Measurements from ENCODE around the gene LGALS7B. TPM values are rescaled to one million over a fixed set of nuclear protein-coding genes. Genes with fewer than 3 reads are reported as not detected.
"Not testable (repeated sequence)": the region's sequence is repeated elsewhere in the genome, so short reads cannot be mapped to it uniquely, and the experiment has no call there.

Gene LGALS7B
- total RNA-seq, 1 donor from 2014 or later: 3.1 TPM

DNA sequence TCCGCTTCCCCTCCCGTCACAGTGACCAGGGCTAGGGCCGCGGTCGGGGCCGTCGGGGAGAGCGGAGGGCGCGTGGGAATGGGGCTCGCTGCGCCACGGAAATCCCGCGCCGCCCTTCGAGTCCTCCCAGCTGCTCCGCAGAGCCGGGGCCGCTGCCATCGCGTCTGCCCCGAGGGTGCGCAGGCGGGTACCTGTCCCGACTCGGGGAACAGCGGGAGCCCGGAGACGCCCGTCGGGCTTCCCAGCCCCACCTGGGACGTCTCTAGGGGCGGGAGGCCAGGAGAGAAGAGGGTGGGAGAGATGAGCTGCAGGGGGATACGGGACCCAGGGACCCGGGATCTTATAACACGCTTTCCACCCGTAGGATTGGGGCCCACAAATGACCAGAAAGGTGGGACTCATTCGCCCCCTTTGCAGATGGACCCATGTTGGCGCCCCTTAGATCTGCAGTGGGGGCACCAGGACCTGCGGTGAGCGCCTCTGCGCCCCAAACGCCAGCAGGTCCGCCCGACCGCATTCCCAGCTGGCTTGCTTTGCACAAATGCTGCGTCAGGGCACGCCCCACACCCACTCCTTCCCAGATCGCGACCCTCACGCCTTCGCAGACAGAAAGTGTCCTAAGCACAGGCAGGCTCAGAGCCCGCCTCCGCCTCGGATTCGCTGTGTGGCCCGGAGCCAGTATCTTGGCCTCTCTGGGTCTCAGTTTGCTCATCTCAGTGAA lies 18.6 kb upstream of the LGALS7B start:
- DNase-seq (ENCODE audit: low spot score): not testable (repeated sequence)

DNA sequence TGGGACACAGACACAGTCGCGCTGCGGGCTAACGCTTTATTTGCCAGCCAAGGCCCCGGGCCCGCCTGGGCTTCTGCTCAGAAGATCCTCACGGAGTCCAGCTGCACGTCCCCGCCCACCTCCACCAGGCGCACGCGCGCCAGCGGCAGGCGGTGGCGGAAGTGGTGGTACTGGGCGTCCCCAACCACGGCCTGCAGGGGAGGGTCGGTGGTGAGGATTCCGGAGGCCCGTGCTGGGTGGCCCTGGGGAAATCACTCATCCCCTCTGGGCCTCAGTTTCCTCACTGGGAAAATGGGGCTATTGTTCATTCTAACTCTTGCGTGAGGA lies 18.1 kb upstream of the LGALS7B start:
- not testable (repeated sequence) for DNase-seq (ENCODE audit: low spot score)

DNA sequence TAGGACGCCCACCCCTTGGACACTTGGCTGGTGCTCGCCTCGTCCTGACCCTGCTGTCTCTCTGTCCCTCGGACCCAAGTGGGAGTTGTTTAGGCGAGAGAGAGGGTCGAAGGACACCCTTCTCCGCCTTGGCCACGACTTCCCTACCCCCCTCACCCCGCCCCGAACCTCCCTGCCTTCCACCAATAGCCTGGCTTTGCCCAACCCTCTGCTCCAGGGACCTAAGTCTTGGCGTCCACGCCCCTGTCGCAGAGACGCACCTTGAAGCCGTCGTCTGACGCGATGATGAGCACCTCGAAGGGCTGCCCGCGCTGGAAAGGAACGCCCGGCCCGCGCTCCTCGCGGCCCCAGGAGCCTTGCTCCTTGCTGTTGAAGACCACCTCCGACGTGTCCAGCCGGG lies 17.4 kb upstream of the LGALS7B start:
- DNase-seq (ENCODE audit: low spot score): not testable (repeated sequence)

DNA sequence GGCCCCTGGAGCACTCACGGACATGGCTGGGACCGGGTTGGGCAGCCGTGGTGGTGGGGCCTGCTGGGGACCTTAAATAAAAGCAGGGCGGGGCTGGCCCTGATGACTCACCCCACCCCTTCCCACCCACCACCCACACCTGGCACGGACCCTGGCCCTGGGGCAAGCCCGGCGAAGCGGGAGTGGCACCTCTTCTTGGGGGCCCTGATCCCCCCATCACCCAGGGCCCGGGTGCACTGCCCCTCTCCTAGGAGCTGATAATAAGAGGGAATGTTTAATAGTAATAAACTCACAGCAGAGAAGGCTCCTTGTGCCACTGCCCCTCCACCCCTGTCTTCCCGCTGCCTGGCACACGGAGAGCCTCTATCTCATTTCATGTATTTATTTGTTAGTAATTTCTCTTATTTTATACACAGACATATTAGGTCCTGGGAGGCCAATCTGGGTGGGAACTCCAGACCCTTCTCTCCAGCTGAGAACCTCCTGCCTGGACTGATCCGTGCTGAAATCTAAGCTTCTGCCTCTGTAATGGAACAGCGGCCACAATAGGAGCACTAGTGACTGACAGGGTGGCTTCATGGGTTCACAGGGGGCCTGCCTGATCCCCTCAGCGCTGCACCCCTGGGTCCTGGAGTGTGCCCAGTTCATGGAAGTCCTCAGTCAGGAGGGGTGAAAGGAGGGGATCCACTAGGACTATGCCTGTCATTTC lies 15.4 kb upstream of the LGALS7B start, which contains the start of gene LGALS7:
LGALS7 (minus strand) TSS at position 49 of the 709 bp plus-strand sequence; CDS start at position 24, 25 bp downstream.
- no peak for DNase-seq (ENCODE audit: low spot score)

DNA sequence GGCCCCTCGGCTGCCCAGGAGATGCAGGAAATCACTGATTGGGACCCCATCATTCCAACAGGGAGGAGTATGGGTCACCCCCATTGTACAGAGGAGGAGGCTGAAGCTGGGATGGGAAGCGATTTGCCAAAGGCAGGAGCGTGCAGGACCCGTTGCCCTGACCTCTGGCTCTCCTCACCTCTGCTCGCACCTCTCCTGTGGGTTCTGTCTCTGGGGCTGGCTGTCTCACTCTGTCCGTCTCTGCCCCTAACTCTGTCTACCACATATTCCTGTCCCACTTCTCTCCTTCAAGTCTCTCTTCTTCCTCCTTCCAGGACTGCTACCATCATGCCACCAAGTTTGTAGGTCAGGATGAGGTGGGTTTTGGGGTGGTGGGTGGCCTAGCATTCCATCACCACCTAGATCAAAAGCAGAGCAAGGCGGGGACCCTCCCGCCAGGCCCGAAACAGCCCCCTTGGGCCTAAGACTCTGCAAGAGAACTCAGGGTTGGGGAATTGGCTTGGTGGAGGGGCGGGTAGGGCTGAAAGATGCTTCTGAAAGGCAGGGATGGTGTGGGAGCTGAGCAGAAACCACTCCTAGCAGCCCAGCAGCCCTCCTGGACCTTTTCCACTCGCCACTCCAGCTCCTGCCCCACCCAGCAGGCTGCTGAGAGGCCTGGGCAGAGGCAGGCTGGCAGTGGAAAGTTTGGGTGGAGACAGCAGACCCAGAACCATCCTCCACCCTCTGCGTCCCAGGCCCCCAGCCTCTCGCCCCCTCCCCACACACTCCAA lies 14.6 kb upstream of the LGALS7B start:
- no peak for DNase-seq (ENCODE audit: low spot score)

DNA sequence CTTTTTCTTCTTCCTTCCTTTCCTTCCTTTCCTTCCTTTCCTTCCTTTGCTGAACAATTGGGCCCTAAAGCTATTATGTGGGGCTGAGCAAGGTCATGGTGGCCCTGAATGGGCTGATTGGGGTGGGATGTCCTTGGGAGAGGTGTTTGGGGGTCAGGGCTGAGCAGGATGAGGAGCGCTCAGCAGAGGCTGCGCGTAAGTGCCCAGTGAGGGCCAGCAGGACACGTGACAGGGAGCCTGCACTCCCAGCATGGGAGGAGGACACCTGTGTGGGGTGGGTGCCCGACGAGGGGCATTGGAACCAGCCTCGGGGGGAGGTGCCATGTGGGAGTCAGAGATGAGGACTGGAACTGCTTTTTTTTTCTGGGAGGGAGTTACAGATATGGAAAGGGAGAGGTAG lies 10.3 kb upstream of the LGALS7B start:
- no peak for DNase-seq (ENCODE audit: low spot score)

DNA sequence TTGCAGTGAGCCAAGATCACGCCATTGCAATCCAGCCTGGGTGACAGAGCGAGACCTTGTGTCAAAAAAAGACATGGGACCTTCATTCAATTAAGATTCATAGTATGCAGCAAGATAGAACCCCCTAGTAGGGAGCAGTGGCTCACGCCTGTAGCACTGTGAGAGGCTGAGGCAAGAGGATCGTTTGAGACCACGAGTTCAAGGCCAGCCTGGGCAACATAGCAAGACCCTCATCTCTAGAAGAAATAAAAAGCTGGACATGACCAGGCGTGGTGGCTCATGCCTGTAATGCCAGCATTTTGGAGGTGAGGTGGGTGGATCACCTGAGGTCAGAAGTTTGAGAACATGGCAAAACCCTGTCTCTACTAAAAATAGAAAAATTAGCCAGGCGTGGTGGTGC lies 8.6 kb upstream of the LGALS7B start:
- no peak for DNase-seq (ENCODE audit: low spot score)

DNA sequence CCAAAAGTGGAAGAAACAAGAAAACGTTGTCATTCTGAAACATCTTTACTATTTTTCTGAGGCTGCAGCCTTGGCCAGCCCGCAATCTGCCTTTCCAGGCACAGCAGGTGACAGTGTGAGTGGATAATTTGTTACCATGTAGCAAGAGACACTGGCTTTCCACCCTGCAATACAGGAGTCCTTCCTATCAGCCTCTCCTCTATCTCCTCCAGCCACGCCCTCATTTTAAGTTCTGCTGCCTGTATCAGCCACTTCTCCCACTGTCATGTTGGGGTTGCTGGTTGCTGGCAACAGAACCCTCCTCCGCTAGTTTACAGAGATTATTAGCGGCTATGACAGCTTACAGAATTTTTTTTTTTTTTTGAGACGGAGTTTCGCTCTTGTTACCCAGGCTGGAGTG lies 7.9 kb upstream of the LGALS7B start:
- DNase-seq (ENCODE audit: low spot score): no peak

DNA sequence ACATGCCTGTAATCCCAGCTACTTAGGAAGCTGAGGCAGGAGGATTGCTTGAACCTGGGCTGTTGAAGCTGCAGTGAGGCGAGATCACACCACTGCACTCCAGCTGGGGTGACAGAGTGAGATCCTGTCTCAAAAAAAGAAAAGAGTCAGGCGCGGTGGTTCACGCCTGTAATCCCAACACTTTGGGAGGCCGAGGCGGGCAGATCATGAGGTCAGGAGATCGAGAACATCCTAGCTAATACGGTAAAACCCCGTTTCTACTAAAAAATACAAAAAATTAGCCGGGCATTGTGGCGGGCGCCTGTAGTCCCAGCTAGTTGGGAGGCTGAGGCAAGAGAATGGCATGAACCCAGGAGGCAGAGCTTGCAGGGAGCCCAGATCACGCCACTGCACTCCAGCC lies 6.8 kb upstream of the LGALS7B start:
- DNase-seq (ENCODE audit: low spot score): not testable (repeated sequence)

DNA sequence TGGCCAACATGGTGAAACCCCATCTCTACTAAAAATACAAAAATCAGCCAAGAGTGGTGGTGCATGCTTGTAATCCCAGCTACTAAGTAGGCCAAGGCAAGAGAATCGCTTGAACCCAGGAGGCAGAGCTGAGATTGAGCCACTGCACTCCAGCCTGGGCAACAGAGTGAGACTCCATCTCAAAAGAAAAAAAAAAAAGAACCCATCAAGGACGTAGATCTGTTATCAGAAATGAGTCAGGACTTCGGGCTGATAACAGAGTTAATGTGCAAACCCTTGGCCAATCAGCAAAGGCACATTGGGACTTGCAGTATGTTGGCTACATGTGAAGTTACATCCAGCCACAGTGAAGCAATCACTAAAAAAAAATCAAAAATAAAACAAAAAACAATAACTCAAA lies 4.8 kb upstream of the LGALS7B start:
- peak; percentile 54 for DNase-seq (ENCODE audit: low spot score)

DNA sequence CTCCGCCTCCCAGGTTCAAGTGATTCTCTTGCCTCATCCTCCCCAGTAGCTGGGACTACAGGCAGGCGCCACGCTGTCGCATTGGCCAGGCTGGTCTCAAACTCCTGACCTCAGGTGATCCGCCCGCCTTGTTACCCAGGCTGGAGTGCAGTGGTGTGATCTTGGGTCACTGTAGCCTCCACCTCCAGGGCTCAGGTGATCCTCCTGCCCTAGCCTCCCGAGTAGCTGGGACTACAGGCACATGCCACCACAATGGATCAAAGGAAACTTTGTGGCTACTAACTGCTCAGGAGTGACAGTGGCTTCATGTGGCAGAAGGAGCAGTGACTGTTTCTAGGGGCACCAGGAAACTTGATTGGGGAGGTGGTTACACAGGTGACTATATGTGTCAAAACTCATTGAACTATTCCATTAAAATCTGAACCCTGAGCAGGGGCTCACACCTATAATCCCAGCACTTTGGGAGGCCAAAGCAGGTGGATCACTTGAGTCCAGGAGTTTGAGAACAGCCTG lies 3.8 kb upstream of the LGALS7B start:
- no peak for DNase-seq (ENCODE audit: low spot score)

DNA sequence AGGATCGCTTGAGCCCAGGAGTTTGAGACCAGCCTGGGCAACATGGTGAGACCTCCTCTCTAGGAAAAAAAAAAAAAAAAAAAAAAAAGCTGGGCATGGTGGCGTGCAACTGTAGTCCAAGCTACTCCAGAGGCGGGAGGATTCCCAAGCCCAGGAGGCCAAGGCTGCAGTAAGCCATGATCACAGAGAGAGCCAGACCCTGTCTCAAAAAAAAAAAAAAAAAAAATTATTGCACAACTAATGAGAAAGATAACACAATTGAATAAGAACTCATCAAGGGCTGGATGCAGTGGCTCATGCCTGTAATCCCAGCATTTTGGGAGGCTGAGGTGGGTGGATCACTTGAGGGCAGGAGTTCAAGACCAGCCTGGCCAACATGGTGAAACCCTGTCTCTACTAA lies 2.9 kb upstream of the LGALS7B start:
- not testable (repeated sequence) for DNase-seq (ENCODE audit: low spot score)

DNA sequence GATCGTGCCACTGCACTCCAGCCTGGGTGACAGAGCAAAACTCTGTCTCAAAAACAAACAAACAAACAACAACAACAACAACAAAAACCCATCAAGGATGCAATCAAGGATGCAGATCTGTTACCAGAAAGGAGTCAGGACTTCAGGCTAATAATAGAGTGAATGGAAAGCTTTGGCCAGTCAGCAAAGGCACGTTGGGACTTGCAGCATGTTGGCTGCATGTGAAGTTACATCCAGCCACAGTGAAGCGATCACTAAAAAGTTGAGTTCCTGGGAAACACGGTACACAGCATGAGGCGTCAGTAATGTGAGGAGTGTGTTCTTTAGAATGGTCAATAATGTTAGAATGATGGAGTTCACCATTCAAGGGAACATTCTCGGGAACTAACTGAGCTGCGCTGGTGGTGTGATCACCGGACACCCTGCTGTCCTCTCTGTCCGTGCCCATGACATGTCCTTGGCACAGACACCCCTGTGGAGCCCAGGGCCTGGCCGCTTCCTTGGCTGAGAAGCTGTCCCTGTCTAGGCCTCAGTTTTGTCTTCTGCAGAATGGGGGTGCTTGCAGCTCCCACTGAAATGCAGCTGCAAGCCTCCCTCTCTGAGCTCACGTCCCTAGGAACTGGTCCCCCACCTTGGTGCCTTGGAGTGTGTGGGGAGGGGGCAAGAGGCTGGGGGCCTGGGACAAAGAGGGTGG lies 2.3 kb upstream of the LGALS7B start:
- no peak for DNase-seq (ENCODE audit: low spot score)

DNA sequence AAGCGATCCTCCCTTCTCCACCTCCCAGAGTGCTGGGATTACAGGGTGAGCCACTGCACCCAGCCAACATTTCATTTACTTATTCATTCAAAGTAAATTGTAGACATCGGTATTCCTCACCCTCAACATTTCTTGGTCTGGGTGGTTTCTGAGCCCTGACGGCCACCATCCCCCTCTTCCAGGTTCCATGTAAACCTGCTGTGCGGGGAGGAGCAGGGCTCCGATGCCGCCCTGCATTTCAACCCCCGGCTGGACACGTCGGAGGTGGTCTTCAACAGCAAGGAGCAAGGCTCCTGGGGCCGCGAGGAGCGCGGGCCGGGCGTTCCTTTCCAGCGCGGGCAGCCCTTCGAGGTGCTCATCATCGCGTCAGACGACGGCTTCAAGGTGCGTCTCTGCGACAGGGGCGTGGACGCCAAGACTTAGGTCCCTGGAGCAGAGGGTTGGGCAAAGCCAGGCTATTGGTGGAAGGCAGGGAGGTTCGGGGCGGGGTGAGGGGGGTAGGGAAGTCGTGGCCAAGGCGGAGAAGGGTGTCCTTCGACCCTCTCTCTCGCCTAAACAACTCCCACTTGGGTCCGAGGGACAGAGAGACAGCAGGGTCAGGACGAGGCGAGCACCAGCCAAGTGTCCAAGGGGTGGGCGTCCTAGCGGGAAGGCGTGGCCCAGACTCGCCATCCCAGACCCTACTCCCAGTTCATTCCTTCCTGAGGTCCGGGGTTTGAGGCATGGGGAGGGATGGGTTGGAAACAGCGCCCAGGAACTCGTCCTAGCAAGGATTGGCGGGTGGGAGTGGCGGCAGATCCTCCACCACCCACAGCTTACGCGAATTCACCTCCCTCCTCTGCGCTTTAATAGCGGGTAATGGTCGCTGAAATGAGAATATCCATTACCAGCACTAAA lies 1.8 kb downstream of the LGALS7B start:
- DNase-seq (ENCODE audit: low spot score): not testable (repeated sequence)

DNA sequence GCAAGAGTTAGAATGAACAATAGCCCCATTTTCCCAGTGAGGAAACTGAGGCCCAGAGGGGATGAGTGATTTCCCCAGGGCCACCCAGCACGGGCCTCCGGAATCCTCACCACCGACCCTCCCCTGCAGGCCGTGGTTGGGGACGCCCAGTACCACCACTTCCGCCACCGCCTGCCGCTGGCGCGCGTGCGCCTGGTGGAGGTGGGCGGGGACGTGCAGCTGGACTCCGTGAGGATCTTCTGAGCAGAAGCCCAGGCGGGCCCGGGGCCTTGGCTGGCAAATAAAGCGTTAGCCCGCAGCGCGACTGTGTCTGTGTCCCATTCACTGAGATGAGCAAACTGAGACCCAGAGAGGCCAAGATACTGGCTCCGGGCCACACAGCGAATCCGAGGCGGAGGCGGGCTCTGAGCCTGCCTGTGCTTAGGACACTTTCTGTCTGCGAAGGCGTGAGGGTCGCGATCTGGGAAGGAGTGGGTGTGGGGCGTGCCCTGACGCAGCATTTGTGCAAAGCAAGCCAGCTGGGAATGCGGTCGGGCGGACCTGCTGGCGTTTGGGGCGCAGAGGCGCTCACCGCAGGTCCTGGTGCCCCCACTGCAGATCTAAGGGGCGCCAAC lies 2.6 kb downstream of the LGALS7B start:
- DNase-seq (ENCODE audit: low spot score): not testable (repeated sequence)

DNA sequence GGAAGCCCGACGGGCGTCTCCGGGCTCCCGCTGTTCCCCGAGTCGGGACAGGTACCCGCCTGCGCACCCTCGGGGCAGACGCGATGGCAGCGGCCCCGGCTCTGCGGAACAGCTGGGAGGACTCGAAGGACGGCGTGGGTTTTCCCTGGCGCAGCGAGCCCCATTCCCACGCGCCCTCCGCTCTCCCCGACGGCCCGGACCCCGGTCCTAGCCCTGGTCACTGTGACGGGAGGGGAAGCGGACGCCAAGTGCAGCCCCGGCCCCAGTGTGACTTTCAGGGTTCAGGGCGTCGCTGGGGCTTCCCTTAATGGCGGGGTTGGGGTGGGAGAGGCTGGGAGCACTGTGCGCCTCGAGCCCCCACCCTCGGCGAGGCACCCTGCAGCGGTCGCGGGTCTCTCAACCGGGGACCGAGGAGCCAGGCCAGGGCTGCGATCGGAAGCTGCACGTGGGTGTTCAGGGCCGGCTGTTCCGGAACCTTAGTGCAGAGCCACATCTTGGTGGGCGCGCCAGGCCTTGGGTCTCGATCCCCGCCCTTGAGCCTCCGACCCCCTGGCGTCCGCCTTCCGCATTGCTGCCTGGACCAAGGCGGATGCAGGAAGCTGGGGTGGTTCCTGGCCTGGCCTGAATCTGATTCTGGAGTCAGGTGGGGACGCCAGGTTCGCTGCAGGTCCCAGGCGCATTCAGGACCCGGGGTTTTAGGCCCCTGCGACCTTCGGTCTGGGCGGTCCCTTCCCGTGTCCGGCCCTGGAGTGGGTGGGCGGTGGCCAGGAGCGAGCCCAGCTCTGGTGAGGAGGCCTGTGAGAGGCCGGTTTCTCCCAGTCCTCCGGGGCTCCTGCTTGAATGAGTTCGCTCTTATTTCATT lies 3.5 kb downstream of the LGALS7B start:
- peak; percentile 32 for DNase-seq (ENCODE audit: low spot score)

DNA sequence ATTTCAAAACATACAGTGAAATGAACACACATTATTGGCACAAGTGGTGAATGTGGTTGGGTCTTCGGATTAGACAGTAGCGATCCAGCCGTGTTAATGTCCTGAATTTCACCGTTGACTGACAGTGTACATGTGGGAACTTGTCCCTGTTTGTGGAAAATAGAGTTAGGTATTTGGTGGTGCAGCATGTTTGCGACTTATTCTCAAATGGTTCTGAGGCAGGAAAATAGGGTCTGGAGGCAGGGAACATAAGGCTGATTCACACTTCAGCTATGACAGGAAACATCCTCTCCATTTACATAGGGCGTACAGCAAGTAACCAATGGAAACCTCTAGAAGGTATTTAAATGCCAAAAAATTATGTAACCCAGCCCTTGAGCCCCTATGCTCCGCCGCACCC lies 4.2 kb downstream of the LGALS7B start:
- no peak for DNase-seq (ENCODE audit: low spot score)

DNA sequence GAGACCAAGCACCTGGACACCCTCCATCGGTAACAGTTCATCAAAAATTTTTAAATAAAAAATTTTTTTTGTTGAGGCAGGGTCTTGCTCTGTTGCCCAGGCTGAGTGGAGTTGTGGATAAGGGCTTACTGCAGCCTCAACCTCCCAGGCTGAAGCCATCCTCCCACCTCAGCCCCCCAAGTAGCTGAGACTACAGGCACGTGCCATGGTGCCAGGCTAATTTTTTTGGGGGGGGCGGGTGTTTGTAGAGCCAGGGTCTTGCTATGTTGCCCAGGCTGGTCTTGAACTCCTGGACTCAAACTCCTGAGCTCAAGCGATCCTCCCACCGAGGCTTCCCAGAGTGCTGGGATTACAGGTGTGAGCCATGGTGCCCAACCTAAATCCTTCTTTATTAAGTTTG lies 4.7 kb downstream of the LGALS7B start:
- DNase-seq (ENCODE audit: low spot score): no peak

DNA sequence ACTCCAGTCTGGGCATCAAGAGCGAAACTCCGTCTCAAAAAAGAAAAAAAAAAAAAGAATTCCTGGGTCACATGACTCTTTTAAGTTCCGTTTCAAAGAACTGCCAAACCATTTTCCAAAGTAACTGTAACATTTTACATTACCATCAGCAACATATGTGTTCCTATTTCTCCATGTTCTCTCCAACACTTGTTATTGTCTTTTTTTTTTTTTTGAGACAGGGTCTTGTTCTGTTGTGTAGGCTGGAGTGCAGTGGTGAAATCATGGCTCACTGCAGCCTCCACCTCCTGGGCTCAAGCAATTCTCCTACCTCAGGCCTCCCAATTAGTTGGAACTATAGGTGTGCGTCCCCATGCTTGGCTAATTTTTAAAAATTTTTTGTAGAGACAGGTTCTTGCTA lies 6.5 kb downstream of the LGALS7B start:
- no peak for DNase-seq (ENCODE audit: low spot score)

All from mucosa of gallbladder (tissue), 1 donor.